GM23338 (cell line): Measurements from ENCODE around the gene TTC12. TPM values are rescaled to one million over a fixed set of nuclear protein-coding genes. Genes with fewer than 3 reads are reported as not detected.

ENCODE experiments used
- ATAC-seq: fragments of 200-7000 bp; cut with Tn5 transposase; 3 replicates; pipeline ENCODE4 v1.9.1; 2020
- DNase-seq: peaks from one replicate; pipeline ENCODE4 v3.0.0-alpha.2; 2015; ENCODE audit warnings: low spot score
- H2AFZ ChIP-seq: fragments of 200-600 bp; sonication (generic); 2 replicates; pipeline ENCODE4 v1.8.0; 2016; ENCODE audit warnings: antibody characterized with exemption, mild to moderate bottlenecking, moderate library complexity
- H3F3A ChIP-seq: fragments of 200-600 bp; sonication (generic); replicated peaks from 2 replicates; pipeline ENCODE4 v1.8.0; 2017; ENCODE audit warnings: antibody characterized with exemption, mixed run types, low read depth
- H3K27ac ChIP-seq: fragments of 200-600 bp; sonication (generic); 2 replicates; pipeline ENCODE4 v1.6.1; 2016; ENCODE audit warnings: low read depth
- H3K27me3 ChIP-seq: fragments of 200-600 bp; sonication (generic); 2 replicates; pipeline ENCODE4 v1.8.0; 2016; ENCODE audit warnings: mild to moderate bottlenecking, mixed run types, moderate library complexity; ENCODE audit not compliant: insufficient read depth
- H3K36me3 ChIP-seq: fragments of 200-600 bp; sonication (generic); 2 replicates; pipeline ENCODE4 v1.8.0; 2016; ENCODE audit warnings: mild to moderate bottlenecking; ENCODE audit not compliant: insufficient read depth
- H3K4me1 ChIP-seq: fragments of 200-600 bp; sonication (generic); 2 replicates; pipeline ENCODE4 v1.8.0; 2016; ENCODE audit warnings: mild to moderate bottlenecking, moderate library complexity; ENCODE audit not compliant: insufficient read depth
- H3K4me2 ChIP-seq: fragments of 200-600 bp; sonication (generic); 2 replicates; pipeline ENCODE4 v1.7.1; 2017; ENCODE audit warnings: mixed run types
- H3K4me3 ChIP-seq: fragments of 200-600 bp; sonication (generic); 2 replicates; pipeline ENCODE4 v1.6.1; 2016; ENCODE audit warnings: mixed run types
- H3K79me2 ChIP-seq: fragments of 200-600 bp; sonication (generic); replicated peaks from 2 replicates; pipeline ENCODE4 v1.8.0; 2017; ENCODE audit warnings: mild to moderate bottlenecking; ENCODE audit not compliant: insufficient read depth
- H3K9me2 ChIP-seq: fragments of 200-600 bp; sonication (generic); 2 replicates; pipeline ENCODE4 v1.8.0; 2017; ENCODE audit not compliant: insufficient read depth
- H4K20me1 ChIP-seq: fragments of 200-600 bp; sonication (generic); replicated peaks from 2 replicates; pipeline ENCODE4 v1.8.0; 2017; ENCODE audit warnings: mild to moderate bottlenecking; ENCODE audit not compliant: insufficient read depth
- H3K27ac Mint-ChIP-seq: 2 replicates; pipeline ENCODE4 v1.8.0; 2020; ENCODE audit warnings: inconsistent platforms, mild to moderate bottlenecking, moderate library complexity, mixed read lengths
- H3K27me3 Mint-ChIP-seq: 3 replicates; pipeline ENCODE4 v1.8.0; 2022; ENCODE audit warnings: low read depth, mild to moderate bottlenecking, moderate library complexity, mixed read lengths, inconsistent platforms; ENCODE audit not compliant: insufficient read depth, poor library complexity
- H3K36me3 Mint-ChIP-seq: 3 replicates; pipeline ENCODE4 v1.8.0; 2021; ENCODE audit warnings: low read depth, mild to moderate bottlenecking, inconsistent platforms, moderate library complexity, mixed read lengths
- H3K4me1 Mint-ChIP-seq: 3 replicates; pipeline ENCODE4 v1.8.0; 2020; ENCODE audit warnings: mild to moderate bottlenecking, inconsistent platforms, mixed read lengths
- H3K4me3 Mint-ChIP-seq: 3 replicates; pipeline ENCODE4 v1.8.0; 2021; ENCODE audit warnings: moderate library complexity, mild to moderate bottlenecking, inconsistent platforms, mixed read lengths
- H3K9me3 Mint-ChIP-seq: 3 replicates; pipeline ENCODE4 v1.8.0; 2020; ENCODE audit warnings: moderate library complexity, mild to moderate bottlenecking, inconsistent platforms, mixed read lengths
- CREB1 ChIP-seq: fragments of 250-450 bp; sonication (Bioruptor Pico); IDR thresholded peaks from 2 replicates; pipeline ENCODE4 v1.5.0; 2020; ENCODE audit warnings: low read depth, mild to moderate bottlenecking, moderate library complexity
- EZH2 ChIP-seq: fragments of 200-600 bp; sonication (generic); IDR thresholded peaks from one replicate; pipeline ENCODE4 v1.8.0; 2017; ENCODE audit warnings: antibody characterized with exemption, mild to moderate bottlenecking, low read depth; ENCODE audit not compliant: unreplicated experiment
- EZH2phosphoT487 ChIP-seq: fragments of 200-600 bp; sonication (generic); IDR thresholded peaks from one replicate; pipeline ENCODE4 v1.8.1; 2018; ENCODE audit warnings: antibody characterized with exemption; ENCODE audit not compliant: unreplicated experiment
- POLR2AphosphoS5 ChIP-seq: IDR thresholded peaks from 2 replicates; pipeline ENCODE4 v1.6.1; 2016; ENCODE audit warnings: antibody characterized with exemption, low read depth
- ZNF114 ChIP-seq: fragments of 250-450 bp; sonication (Bioruptor Pico); IDR thresholded peaks from 2 replicates; pipeline ENCODE4 v1.5.0; 2020; ENCODE audit warnings: mild to moderate bottlenecking, moderate library complexity
- polyA plus RNA-seq: library from polyadenylated mRNA; unstranded; fragments of >200 nt; fragmentation: Nextera tagmentation; extraction: Ambion mirVana; gene quantifications from 2 replicates; pipeline ENCODE4 v1.2.1, GENCODE V29; 2016
- total RNA-seq: library from RNA; depleted of rRNA; stranded (reverse); fragments of >200 nt; shearing (Covaris generic); gene quantifications from 2 replicates; pipeline ENCODE4 v1.2.3, GENCODE V29; 2014
- TF ChIP-seq, protein P1 (sequence below): IDR thresholded peaks from one replicate; pipeline ENCODE4 v1.6.1; 2018; ENCODE audit warnings: antibody characterized with exemption; ENCODE audit not compliant: unreplicated experiment
- TF ChIP-seq, protein P2 (sequence below): fragments of 250-450 bp; sonication (Bioruptor Pico); IDR thresholded peaks from 2 replicates; pipeline ENCODE4 v1.5.0; 2020; ENCODE audit warnings: mild to moderate bottlenecking, moderate library complexity
- TF ChIP-seq, protein P3 (sequence below): IDR thresholded peaks from 2 replicates; pipeline ENCODE4 v1.6.1; 2016; ENCODE audit warnings: antibody characterized with exemption

The TTC12 gene
- total and polyA plus RNA-seq, 2 experiments from 2014 or later, result 3.4 to 12.5 TPM

DNA sequence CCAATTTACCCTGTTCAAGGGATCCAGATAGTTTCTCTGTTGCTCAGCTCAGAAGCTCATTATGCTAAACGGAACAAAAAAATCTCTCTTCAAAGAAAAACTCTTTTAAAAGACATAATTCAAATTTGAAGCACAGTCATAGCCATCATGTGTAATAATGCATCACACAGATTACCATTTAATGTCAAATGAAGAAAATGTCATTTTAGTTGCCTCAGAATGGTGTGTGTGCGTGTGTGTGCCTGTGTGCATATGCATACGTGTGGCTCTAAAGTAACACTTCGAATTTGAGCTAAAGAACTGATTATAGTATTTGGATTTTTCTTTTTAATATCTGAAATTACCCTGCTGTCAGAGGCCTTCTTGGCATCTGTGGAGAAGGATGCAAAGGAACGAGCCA, 9.9 kb downstream of the TTC12 start (continued):
- TF ChIP-seq, protein P1, sequence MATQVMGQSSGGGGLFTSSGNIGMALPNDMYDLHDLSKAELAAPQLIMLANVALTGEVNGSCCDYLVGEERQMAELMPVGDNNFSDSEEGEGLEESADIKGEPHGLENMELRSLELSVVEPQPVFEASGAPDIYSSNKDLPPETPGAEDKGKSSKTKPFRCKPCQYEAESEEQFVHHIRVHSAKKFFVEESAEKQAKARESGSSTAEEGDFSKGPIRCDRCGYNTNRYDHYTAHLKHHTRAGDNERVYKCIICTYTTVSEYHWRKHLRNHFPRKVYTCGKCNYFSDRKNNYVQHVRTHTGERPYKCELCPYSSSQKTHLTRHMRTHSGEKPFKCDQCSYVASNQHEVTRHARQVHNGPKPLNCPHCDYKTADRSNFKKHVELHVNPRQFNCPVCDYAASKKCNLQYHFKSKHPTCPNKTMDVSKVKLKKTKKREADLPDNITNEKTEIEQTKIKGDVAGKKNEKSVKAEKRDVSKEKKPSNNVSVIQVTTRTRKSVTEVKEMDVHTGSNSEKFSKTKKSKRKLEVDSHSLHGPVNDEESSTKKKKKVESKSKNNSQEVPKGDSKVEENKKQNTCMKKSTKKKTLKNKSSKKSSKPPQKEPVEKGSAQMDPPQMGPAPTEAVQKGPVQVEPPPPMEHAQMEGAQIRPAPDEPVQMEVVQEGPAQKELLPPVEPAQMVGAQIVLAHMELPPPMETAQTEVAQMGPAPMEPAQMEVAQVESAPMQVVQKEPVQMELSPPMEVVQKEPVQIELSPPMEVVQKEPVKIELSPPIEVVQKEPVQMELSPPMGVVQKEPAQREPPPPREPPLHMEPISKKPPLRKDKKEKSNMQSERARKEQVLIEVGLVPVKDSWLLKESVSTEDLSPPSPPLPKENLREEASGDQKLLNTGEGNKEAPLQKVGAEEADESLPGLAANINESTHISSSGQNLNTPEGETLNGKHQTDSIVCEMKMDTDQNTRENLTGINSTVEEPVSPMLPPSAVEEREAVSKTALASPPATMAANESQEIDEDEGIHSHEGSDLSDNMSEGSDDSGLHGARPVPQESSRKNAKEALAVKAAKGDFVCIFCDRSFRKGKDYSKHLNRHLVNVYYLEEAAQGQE, result no peak
- TF ChIP-seq POLR2AphosphoS5, result no peak

DNA sequence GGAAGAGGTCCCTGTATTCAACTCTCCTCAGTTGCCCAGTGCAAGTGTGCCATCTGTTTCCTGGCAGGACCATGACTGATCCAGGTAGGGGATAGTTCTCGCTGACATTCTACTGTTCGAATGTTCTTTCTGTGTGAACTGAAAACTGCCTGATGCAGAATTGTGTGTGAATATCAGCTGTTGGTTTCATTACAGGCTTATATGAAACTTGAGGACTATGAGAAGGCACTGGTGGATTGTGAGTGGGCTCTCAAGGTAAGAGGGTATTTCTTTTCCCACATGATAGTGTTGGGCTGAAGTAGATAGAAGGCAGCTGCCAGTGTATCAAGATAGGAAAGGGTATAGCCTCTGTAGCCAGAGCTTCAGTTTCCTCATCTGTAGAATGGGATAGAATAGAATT, 15.3 kb downstream of the TTC12 start:
- no peak overlapping the region for H3K27ac ChIP-seq
- Mint-ChIP-seq H3K4me3 (no peak overlapping the region), H3K27ac (no peak overlapping the region), H3K27me3 (no peaks in the 10 kb centered on the region), H3K36me3 (no peaks in the 10 kb centered on the region), H3K4me1 (peaks cover 7% of the 10 kb centered on the region; the same call in 2 of the 3 replicates), H3K9me3 (no peaks in the 10 kb centered on the region)
- no peaks in the 10 kb centered on the region for H3K79me2 ChIP-seq
- DNase-seq (no peak), ATAC-seq (no peak)
- H3K27me3 ChIP-seq, result no peaks in the 10 kb centered on the region
- no peaks in the 10 kb centered on the region for H3F3A ChIP-seq
- no peak overlapping the region for H2AFZ ChIP-seq
- no peaks in the 10 kb centered on the region for H3K4me1 ChIP-seq
- no peaks in the 10 kb centered on the region for H3K9me2 ChIP-seq
- no peaks in the 10 kb centered on the region for H3K36me3 ChIP-seq
- no peaks in the 10 kb centered on the region for H4K20me1 ChIP-seq
- H3K4me3 ChIP-seq, result no peak overlapping the region
- H3K4me2 ChIP-seq, result no peak overlapping the region
- TF ChIP-seq EZH2 (no peak), POLR2AphosphoS5 (no peak), ZNF114 (CRISPR knock-in tag) (no peak), EZH2phosphoT487 (no peak), CREB1 (CRISPR knock-in tag) (no peak)
- TF ChIP-seq, protein P1, result no peak
- TF ChIP-seq, protein P2, sequence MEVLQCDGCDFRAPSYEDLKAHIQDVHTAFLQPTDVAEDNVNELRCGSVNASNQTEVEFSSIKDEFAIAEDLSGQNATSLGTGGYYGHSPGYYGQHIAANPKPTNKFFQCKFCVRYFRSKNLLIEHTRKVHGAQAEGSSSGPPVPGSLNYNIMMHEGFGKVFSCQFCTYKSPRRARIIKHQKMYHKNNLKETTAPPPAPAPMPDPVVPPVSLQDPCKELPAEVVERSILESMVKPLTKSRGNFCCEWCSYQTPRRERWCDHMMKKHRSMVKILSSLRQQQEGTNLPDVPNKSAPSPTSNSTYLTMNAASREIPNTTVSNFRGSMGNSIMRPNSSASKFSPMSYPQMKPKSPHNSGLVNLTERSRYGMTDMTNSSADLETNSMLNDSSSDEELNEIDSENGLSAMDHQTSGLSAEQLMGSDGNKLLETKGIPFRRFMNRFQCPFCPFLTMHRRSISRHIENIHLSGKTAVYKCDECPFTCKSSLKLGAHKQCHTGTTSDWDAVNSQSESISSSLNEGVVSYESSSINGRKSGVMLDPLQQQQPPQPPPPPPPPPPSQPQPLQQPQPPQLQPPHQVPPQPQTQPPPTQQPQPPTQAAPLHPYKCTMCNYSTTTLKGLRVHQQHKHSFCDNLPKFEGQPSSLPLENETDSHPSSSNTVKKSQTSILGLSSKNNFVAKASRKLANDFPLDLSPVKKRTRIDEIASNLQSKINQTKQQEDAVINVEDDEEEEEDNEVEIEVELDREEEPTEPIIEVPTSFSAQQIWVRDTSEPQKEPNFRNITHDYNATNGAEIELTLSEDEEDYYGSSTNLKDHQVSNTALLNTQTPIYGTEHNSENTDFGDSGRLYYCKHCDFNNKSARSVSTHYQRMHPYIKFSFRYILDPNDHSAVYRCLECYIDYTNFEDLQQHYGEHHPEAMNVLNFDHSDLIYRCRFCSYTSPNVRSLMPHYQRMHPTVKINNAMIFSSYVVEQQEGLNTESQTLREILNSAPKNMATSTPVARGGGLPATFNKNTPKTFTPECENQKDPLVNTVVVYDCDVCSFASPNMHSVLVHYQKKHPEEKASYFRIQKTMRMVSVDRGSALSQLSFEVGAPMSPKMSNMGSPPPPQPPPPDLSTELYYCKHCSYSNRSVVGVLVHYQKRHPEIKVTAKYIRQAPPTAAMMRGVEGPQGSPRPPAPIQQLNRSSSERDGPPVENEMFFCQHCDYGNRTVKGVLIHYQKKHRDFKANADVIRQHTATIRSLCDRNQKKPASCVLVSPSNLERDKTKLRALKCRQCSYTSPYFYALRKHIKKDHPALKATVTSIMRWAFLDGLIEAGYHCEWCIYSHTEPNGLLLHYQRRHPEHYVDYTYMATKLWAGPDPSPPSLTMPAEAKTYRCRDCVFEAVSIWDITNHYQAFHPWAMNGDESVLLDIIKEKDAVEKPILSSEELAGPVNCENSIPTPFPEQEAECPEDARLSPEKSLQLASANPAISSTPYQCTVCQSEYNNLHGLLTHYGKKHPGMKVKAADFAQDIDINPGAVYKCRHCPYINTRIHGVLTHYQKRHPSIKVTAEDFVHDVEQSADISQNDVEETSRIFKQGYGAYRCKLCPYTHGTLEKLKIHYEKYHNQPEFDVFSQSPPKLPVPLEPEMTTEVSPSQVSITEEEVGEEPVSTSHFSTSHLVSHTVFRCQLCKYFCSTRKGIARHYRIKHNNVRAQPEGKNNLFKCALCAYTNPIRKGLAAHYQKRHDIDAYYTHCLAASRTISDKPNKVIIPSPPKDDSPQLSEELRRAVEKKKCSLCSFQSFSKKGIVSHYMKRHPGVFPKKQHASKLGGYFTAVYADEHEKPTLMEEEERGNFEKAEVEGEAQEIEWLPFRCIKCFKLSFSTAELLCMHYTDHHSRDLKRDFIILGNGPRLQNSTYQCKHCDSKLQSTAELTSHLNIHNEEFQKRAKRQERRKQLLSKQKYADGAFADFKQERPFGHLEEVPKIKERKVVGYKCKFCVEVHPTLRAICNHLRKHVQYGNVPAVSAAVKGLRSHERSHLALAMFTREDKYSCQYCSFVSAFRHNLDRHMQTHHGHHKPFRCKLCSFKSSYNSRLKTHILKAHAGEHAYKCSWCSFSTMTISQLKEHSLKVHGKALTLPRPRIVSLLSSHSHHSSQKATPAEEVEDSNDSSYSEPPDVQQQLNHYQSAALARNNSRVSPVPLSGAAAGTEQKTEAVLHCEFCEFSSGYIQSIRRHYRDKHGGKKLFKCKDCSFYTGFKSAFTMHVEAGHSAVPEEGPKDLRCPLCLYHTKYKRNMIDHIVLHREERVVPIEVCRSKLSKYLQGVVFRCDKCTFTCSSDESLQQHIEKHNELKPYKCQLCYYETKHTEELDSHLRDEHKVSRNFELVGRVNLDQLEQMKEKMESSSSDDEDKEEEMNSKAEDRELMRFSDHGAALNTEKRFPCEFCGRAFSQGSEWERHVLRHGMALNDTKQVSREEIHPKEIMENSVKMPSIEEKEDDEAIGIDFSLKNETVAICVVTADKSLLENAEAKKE, result no peak
- TF ChIP-seq, protein P3, sequence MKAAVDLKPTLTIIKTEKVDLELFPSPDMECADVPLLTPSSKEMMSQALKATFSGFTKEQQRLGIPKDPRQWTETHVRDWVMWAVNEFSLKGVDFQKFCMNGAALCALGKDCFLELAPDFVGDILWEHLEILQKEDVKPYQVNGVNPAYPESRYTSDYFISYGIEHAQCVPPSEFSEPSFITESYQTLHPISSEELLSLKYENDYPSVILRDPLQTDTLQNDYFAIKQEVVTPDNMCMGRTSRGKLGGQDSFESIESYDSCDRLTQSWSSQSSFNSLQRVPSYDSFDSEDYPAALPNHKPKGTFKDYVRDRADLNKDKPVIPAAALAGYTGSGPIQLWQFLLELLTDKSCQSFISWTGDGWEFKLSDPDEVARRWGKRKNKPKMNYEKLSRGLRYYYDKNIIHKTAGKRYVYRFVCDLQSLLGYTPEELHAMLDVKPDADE, result no peak
